Body of pancreas (tissue), 4 donors: ENCODE measurements around the gene AMZ2. TPM values are rescaled to one million over a fixed set of nuclear protein-coding genes. Genes with fewer than 3 reads are reported as not detected.
"Not testable (repeated sequence)": the region's sequence is repeated elsewhere in the genome, so short reads cannot be mapped to it uniquely, and the experiment has no call there.

ENCODE experiments used
- ATAC-seq: fragments of 150-250 bp; one replicate; pipeline ENCODE4 v1.9.1; 2016
- DNase-seq, 4 donors: peaks; one replicate each; pipeline ENCODE4 v3.0.0-alpha.2; 2019
- H3K27ac ChIP-seq, 4 donors: fragments of 200-600 bp; sonication (generic); 1 replicate in 3 of 4; 2 replicates in 1 of 4; pipeline versions ENCODE4 v1.5.1 to v1.6.1; 2016 to 2019; ENCODE audit warnings: mild to moderate bottlenecking in 1 of 4, mixed read lengths in 1 of 4, moderate library complexity in 1 of 4
- H3K27me3 ChIP-seq, 2 donors: fragments of 200-600 bp; sonication (generic); one replicate each; pipeline ENCODE4 v1.6.0; 2016; ENCODE audit warnings: mild to moderate bottlenecking in 1 of 2
- H3K36me3 ChIP-seq, 2 donors: fragments of 200-600 bp; sonication (generic); replicated peaks in 1 of 2; 2 replicates each; pipeline ENCODE4 v1.5.1; 2016; ENCODE audit warnings: low read depth in 2 of 2; ENCODE audit not compliant: insufficient read depth in 1 of 2
- H3K4me1 ChIP-seq: fragments of 200-600 bp; sonication (generic); one replicate; pipeline ENCODE4 v1.6.0; 2016
- H3K4me3 ChIP-seq, 2 donors: fragments of 200-600 bp; sonication (generic); 1 replicate in 1 of 2; 2 replicates in 1 of 2; pipeline ENCODE4 v1.5.1; 2016 to 2019
- H3K9me3 ChIP-seq, 3 donors: fragments of 200-600 bp; sonication (generic); 1 replicate in 2 of 3; 2 replicates in 1 of 3; pipeline ENCODE4 v1.5.1; 2016
- POLR2A ChIP-seq, 3 donors: fragments of 450-650 bp; IDR thresholded peaks; one replicate each; pipeline ENCODE4 v1.6.1; 2016; ENCODE audit warnings: antibody characterized with exemption in 3 of 3, mild to moderate bottlenecking in 2 of 3
- WGBS, 2 donors: methylation state at CpG; one replicate each; pipeline ENCODE4 v1.1.5; 2017; 5-methylcytosine and 5-hydroxymethylcytosine counted together
- intact Hi-C: fragments of 100-400 bp; cut with DNase I; formaldehyde crosslinking; loops from one replicate; pipeline ENCODE4 v1.15.1; 2023
- total RNA-seq, 2 donors: library from RNA; depleted of rRNA; stranded (reverse); fragments of >200 nt; gene quantifications; one replicate each; pipeline ENCODE4 v1.1.0, GENCODE V29; 2016
- TF ChIP-seq, protein P1 (sequence below), 7 experiments: fragments of 450-650 bp in 4 of 7; fragments of 200-600 bp in 3 of 7; sonication (generic) in 3 of 7; IDR thresholded peaks; one replicate each; pipeline ENCODE4 v1.5.1; 2016 to 2019; ENCODE audit warnings: antibody characterized with exemption in 7 of 7

Gene AMZ2
- total RNA-seq, 2 donors from 2014 or later = 23.3 to 28.3 TPM

DNA sequence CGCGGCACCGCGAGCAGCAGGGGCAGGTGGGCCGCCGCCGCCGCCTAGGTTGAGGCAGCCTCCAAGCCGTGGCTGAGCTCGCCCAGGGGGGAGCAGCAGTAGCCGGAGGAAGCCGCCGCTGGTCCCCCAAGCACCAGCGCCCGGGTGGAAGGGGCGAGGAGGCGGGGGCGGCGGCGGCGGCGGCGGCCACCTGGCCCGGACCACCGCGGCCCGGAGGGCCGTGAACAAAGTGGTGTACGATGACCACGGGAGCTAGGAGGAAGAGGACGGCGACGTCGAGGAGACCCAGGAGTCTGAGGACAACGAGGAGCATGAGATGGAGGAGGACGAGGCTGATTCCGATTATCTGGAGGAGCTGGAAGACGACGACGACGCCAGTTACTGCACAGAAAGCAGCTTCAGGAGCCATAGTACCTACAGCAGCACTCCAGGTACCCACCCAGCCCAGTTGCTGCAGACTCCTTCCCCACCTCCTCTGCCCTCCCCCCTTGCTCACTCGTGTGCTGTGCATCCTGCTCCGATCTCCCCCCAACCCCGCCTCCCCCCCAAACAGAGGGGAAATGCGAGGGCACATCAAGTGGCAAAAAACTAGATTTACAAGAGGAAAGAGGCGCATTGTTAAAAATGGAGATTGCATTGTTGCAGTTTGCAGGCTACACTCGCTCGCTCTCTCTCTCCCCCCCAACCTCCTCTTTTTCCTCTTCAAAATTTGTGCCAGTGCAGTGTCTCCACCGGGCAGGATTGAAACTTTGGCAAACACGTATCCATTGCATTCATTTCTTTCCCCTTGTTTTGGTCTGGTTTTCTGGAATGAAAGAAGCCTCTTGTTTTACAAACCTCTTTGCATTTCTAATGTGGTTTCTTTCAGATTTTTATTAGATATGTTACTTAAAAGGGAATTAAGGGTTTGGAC is 41.8 kb upstream of the AMZ2 start:
- TF ChIP-seq, protein P1, sequence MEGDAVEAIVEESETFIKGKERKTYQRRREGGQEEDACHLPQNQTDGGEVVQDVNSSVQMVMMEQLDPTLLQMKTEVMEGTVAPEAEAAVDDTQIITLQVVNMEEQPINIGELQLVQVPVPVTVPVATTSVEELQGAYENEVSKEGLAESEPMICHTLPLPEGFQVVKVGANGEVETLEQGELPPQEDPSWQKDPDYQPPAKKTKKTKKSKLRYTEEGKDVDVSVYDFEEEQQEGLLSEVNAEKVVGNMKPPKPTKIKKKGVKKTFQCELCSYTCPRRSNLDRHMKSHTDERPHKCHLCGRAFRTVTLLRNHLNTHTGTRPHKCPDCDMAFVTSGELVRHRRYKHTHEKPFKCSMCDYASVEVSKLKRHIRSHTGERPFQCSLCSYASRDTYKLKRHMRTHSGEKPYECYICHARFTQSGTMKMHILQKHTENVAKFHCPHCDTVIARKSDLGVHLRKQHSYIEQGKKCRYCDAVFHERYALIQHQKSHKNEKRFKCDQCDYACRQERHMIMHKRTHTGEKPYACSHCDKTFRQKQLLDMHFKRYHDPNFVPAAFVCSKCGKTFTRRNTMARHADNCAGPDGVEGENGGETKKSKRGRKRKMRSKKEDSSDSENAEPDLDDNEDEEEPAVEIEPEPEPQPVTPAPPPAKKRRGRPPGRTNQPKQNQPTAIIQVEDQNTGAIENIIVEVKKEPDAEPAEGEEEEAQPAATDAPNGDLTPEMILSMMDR (IDR thresholded peaks at IDR 0.05) = no peak
- no peak for TF ChIP-seq POLR2A (IDR thresholded peaks at IDR 0.05)
- DNase-seq (no peak), ATAC-seq (peak; percentile 39)
- WGBS, 2 donors = 3 to 16% methylated on average over 12 to 45 of the region's 50 CpGs
- H3K4me3 ChIP-seq = peak overlapping the region in 1 of 2 donors; percentile 59
- no peaks in the 10 kb centered on the region for H3K9me3 ChIP-seq
- H3K36me3 ChIP-seq = no peaks in the 10 kb centered on the region
- intact Hi-C loops = no loop called here
- no peaks in the 10 kb centered on the region for H3K27me3 ChIP-seq
- peaks cover 19% of the 10 kb centered on the region for H3K4me1 ChIP-seq
- H3K27ac ChIP-seq = peak overlapping the region in 3 of 4 donors; percentile 58 to 78 (median 63)

DNA sequence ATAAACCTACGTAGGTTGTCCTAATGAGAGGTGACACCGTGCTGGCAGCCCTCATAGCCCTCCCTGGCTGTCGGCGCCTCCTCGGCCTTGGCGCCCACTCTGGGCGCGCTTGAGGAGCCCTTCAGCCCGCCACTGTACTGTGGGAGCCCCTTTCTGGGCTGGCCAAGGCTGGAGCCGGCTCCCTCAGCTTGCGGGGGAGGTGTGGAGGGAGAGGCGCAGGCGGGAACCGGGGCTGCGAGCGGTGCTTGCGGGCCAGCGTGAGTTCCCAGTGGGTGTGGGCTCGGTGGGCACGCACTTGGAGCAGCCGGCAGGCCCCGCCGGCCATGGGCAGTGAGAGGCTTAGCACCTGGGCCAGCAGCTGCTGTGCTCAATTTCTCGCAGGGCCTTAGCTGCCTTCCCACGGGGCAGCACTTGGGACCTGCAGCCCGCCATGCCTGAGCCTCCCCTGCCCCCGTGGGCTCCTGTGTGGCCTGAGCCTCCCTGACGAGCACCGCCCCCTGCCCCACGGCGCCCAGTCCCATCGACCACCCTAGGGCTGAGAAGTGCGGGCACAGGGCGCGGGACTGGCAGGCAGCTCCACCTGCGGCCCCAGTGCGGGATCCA is 40.1 kb upstream of the AMZ2 start:
- no peak for DNase-seq
- no peak overlapping the region for H3K4me3 ChIP-seq
- intact Hi-C loops = no loop called here
- ATAC-seq = no peak
- H3K27ac ChIP-seq = no peak overlapping the region
- H3K27me3 ChIP-seq = no peaks in the 10 kb centered on the region
- WGBS, 2 donors = 88 to 92% methylated on average over 10 to 34 of the region's 37 CpGs
- H3K9me3 ChIP-seq = no peaks in the 10 kb centered on the region
- no peaks in the 10 kb centered on the region for H3K36me3 ChIP-seq
- H3K4me1 ChIP-seq = peaks cover 18% of the 10 kb centered on the region
- TF ChIP-seq, protein P1 (IDR thresholded peaks at IDR 0.05) = no peak
- TF ChIP-seq POLR2A (IDR thresholded peaks at IDR 0.05) = no peak

DNA sequence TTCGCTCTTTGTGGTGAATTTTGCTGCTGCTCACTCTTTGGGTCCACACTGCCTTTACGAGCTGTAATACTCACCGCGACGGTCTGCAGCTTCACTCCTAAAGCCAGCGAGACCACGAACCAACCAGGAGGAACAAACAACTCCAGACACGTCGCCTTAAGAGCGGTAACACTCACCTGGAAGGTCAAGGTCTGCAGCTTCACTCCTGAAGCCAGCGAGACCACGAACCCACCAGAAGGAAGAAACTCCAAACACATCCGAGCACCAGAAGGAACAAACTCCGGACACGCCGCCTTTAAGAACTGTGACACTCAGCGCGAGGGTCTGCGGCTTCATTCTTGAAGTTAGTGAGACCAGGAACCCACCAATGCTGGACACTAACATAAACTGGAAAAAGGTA is 39.2 kb upstream of the AMZ2 start:
- H3K4me3 ChIP-seq, ATAC-seq, H3K27ac ChIP-seq, H3K9me3 ChIP-seq, H3K27me3 ChIP-seq, H3K36me3 ChIP-seq, intact Hi-C loops, DNase-seq: not testable (repeated sequence)
- 94 to 98% methylated on average over 17 to 19 of the region's 19 CpGs for WGBS, 2 donors
- H3K4me1 ChIP-seq = peaks cover 18% of the 10 kb centered on the region

DNA sequence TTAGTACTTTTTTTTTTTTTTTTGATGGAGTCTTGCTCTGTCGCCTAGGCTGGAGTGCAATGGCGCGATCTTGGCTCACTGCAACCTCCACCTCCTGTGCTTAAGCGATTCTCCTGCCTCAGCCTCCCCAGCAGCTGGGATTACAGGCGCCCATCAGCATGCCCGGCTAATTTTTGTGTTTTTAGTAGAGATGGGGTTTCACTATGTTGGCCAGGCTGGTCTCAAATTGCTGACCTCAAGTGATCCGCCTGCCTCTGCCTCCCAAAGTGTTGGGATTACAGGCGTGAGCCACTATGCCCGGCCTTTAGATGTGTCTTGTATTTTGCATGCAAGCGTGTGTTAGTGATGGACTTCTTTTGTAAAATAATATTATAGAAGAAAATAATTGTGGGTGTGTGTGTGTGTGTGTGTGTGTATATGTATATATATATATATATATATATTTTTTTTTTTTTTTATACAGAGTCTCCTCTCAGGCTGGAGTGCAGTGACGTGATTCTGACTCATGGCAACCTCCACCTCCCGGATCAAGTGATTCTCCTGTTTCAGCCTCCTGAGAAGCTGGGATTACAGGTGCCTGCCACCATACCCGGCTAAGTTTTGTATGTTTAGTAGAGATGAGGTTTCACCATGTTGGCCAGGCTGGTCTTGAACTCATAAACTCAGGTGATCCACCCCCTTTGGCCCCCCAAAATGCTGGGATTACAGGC is 38.5 kb upstream of the AMZ2 start:
- ATAC-seq, H3K4me3 ChIP-seq, H3K27ac ChIP-seq, H3K36me3 ChIP-seq, intact Hi-C loops, H3K27me3 ChIP-seq, H3K9me3 ChIP-seq, DNase-seq: not testable (repeated sequence)
- 89 to 91% methylated on average over 13 of the region's 13 CpGs for WGBS, 2 donors
- peaks cover 18% of the 10 kb centered on the region for H3K4me1 ChIP-seq

DNA sequence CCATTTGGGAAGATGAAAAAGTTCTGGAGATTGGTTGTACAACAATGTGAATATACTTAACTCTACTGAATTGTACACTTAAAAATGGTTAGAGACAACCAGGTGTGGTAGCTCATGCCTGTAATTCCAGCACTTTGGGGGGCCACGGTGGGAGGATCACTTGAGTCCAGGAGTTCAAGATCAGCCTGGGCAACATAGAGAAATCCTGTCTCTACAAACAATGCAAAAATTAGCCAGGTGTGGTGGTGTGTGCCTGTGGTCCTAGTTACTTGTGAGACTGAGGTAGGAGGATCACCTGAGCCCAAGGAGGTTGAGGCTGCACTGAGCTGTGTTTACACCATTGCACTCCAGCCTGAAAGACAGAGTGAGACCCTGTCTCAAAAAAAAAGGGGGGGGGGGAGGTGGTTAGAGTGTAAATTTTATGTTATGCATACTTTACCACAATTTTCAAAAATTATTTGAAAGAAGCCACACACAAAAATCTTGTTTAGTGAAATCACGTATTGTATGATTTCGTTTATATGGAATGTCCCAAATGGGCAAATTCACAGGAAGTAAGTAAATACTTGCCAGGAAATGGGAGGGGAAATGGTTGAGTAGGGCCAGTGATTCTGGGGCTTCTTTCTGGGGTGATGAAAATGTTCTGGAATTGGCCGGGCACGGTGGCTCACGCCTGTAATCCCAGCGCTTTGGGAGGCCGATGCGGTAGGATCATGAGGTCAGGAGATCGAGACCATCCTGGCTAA is 37.1 kb upstream of the AMZ2 start:
- intact Hi-C loops = no loop called here
- ATAC-seq (no peak), DNase-seq (no peak)
- 78 to 89% methylated on average over 10 of the region's 10 CpGs for WGBS, 2 donors
- TF ChIP-seq POLR2A (IDR thresholded peaks at IDR 0.05) = no peak
- TF ChIP-seq, protein P1 (IDR thresholded peaks at IDR 0.05) = no peak
- H3K27ac ChIP-seq = no peak overlapping the region
- H3K4me1 ChIP-seq = peaks cover 10% of the 10 kb centered on the region
- H3K36me3 ChIP-seq = no peaks in the 10 kb centered on the region
- no peak overlapping the region for H3K4me3 ChIP-seq
- H3K27me3 ChIP-seq = no peaks in the 10 kb centered on the region
- no peaks in the 10 kb centered on the region for H3K9me3 ChIP-seq

DNA sequence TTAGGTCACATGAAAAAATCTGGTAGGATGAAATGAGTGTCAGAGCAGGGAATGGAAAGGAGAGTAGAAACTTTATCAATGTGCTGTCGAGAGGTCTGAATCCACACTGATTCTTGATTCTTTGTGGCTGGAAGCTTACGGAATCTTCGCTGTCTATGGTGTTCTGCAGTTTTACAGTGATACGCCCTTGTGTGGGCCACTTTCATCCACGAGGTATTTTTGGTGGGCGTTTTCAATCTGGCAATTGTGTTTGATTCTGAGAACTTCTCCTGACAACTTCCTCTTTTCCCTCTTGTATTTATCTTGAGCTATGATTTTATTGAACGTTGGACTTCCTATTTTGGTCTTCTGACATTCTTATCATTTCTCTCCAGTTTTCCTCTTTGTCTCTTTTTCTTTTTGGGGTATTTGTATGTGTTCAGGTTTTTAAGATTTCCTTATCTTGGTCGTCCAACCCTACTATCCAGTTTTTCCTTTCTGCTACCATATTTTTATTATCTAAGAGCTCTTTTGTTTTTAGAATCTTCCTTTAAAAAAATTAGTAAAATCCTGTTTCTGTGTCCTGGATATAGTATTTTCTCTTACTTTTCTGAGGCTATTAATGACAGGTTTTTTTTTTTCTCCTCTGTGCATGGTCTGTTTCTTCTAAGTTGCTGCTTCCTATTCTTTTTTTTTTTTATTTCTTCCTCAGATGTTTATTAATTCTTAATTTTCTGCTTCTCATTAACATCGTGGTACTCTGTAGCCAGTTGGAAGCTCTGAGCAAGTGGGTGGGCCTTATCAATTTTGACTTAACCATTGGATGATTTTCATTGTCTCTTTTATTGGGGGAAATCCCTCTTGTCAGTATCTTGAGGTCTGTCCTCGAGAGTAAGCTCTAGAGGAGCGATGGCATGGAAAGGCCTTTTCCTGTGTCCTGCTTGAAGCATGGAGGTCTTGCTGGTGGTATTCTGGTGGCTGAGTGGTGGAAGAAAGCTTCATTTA is 34.1 kb upstream of the AMZ2 start:
- DNase-seq, H3K27ac ChIP-seq, H3K4me1 ChIP-seq, H3K27me3 ChIP-seq, ATAC-seq, H3K36me3 ChIP-seq, H3K4me3 ChIP-seq, intact Hi-C loops, H3K9me3 ChIP-seq: not testable (repeated sequence)
- WGBS, 2 donors = 48 to 63% methylated on average over 11 of the region's 11 CpGs

DNA sequence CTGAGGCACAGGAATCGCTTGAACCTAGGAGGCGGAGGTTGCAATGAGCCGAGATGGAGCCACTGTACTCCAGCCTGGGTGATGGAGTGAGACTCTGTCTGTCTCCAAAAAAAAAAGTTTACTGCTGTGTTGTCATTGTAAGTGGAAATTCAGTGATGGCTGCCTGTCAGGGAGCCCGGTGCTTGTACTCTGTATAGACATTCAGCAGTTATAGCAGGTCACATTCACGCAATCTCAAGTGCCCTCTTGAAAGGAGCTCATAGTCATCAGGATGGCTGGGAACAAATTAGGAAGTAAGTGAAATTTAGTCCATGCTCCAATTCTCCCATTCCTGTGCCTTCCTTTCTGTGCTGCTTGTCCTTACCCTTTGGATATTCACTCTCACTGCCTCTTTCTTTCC is 32.4 kb upstream of the AMZ2 start:
- WGBS, 2 donors = 89 to 96% methylated on average over 5 of the region's 5 CpGs
- H3K27ac ChIP-seq, H3K9me3 ChIP-seq, ATAC-seq, H3K4me1 ChIP-seq, H3K27me3 ChIP-seq, DNase-seq, intact Hi-C loops, H3K36me3 ChIP-seq, H3K4me3 ChIP-seq: not testable (repeated sequence)
